ENCODE data around the gene NTM.
"Not testable (repeated sequence)": the region's sequence is repeated elsewhere in the genome, so short reads cannot be mapped to it uniquely, and the experiment has no call there.

Gene NTM

GRCh38 chr11:132315696-132316095 is 945.3 kb downstream of the NTM start:
- DNase-seq (ENCODE audit: low read depth in 1 of 2, low spot score in 1 of 2) = no peak

- DNase-seq (ENCODE audit: low read depth in 1 of 2, low spot score in 1 of 2) = no peak
Measured at GRCh38 chr11:132318421-132319157, 948.2 kb downstream of the NTM start.

GRCh38 chr11:132319419-132319818 is 949.0 kb downstream of the NTM start:
- DNase-seq (ENCODE audit: low read depth in 1 of 2, low spot score in 1 of 2) = not testable (repeated sequence)

- no peak for DNase-seq (ENCODE audit: low read depth in 1 of 2, low spot score in 1 of 2)
Measured at GRCh38 chr11:132330515-132330914, 960.1 kb downstream of the NTM start.

- no peak for DNase-seq (ENCODE audit: low read depth in 1 of 2, low spot score in 1 of 2)
Measured at GRCh38 chr11:132332521-132332920, 962.1 kb downstream of the NTM start.

GRCh38 chr11:132334769-132335280 is 964.4 kb downstream of the NTM start:
- DNase-seq (ENCODE audit: low read depth in 1 of 2, low spot score in 1 of 2) = no peak

GRCh38 chr11:132335311-132335710 is 964.9 kb downstream of the NTM start:
- DNase-seq (ENCODE audit: low read depth in 1 of 2, low spot score in 1 of 2) = no peak

- no peak for DNase-seq (ENCODE audit: low read depth in 1 of 2, low spot score in 1 of 2)
Measured at GRCh38 chr11:132336781-132337535, 966.5 kb downstream of the NTM start.

GRCh38 chr11:132337819-132338416 is 967.5 kb downstream of the NTM start:
- DNase-seq (ENCODE audit: low read depth in 1 of 2, low spot score in 1 of 2) = no peak

- no peak for DNase-seq (ENCODE audit: low read depth in 1 of 2, low spot score in 1 of 2)
Measured at GRCh38 chr11:132342408-132342807, 972.0 kb downstream of the NTM start.

- DNase-seq (ENCODE audit: low read depth in 1 of 2, low spot score in 1 of 2) = no peak
Measured at GRCh38 chr11:132343445-132344175, 973.2 kb downstream of the NTM start.

GRCh38 chr11:132346558-132347148 is 976.2 kb downstream of the NTM start:
- DNase-seq (ENCODE audit: low read depth in 1 of 2, low spot score in 1 of 2) = no peak

GRCh38 chr11:132347156-132348090 is 977.0 kb downstream of the NTM start:
- DNase-seq (ENCODE audit: low read depth in 1 of 2, low spot score in 1 of 2) = no peak

- DNase-seq (ENCODE audit: low read depth in 1 of 2, low spot score in 1 of 2) = no peak
Measured at GRCh38 chr11:132349811-132350733, 979.7 kb downstream of the NTM start.

GRCh38 chr11:132351050-132351449 is 980.6 kb downstream of the NTM start:
- no peak for DNase-seq (ENCODE audit: low read depth in 1 of 2, low spot score in 1 of 2)

GRCh38 chr11:132352497-132352896 is 982.1 kb downstream of the NTM start:
- DNase-seq (ENCODE audit: low read depth in 1 of 2, low spot score in 1 of 2) = no peak

- DNase-seq (ENCODE audit: low read depth in 1 of 2, low spot score in 1 of 2) = no peak
Measured at GRCh38 chr11:132353255-132353654, 982.8 kb downstream of the NTM start.

GRCh38 chr11:132357811-132358572 is 987.6 kb downstream of the NTM start:
- DNase-seq (ENCODE audit: low read depth in 1 of 2, low spot score in 1 of 2) = no peak
